ENCODE results near the gene CORO2B. TPM values are rescaled to one million over a fixed set of nuclear protein-coding genes. Genes with fewer than 3 reads are reported as not detected.

Gene CORO2B
- total RNA-seq, 1 donor from 2014 or later, result 3.9 TPM

GRCh38 chr15:68734881-68735280 lies 156.1 kb downstream of the CORO2B start:
- Mint-ChIP-seq H3K27me3 (no peaks in the 10 kb centered on the region), H3K36me3 (no peaks in the 10 kb centered on the region), H3K4me3 (no peak overlapping the region), H3K4me1 (ENCODE audit: unreplicated experiment) (peaks cover 18% of the 10 kb centered on the region), H3K9me3 (no peaks in the 10 kb centered on the region), H3K27ac (peak overlapping the region; percentile 25)
- TF ChIP-seq CTCF (conservative IDR thresholded peaks at IDR 0.05), result no peak
- no peak for DNase-seq (ENCODE audit: extremely low spot score, unreplicated experiment)

- H3K27me3 Mint-ChIP-seq, result no peaks in the 10 kb centered on the region
- no peak overlapping the region for H3K27ac Mint-ChIP-seq
- TF ChIP-seq CTCF (conservative IDR thresholded peaks at IDR 0.05), result no peak
- H3K9me3 Mint-ChIP-seq, result no peaks in the 10 kb centered on the region
- no peak overlapping the region for H3K4me3 Mint-ChIP-seq
- H3K4me1 Mint-ChIP-seq (ENCODE audit: unreplicated experiment), result peaks cover 13% of the 10 kb centered on the region
- no peaks in the 10 kb centered on the region for H3K36me3 Mint-ChIP-seq
- DNase-seq (ENCODE audit: extremely low spot score, unreplicated experiment), result no peak
Measured at GRCh38 chr15:68735610-68736009, 156.8 kb downstream of the CORO2B start.

- H3K27me3 Mint-ChIP-seq, result no peaks in the 10 kb centered on the region
- no peak for TF ChIP-seq CTCF (conservative IDR thresholded peaks at IDR 0.05)
- no peak overlapping the region for H3K27ac Mint-ChIP-seq
- no peaks in the 10 kb centered on the region for H3K9me3 Mint-ChIP-seq
- no peak overlapping the region for H3K4me3 Mint-ChIP-seq
- H3K4me1 Mint-ChIP-seq (ENCODE audit: unreplicated experiment), result peaks cover 5% of the 10 kb centered on the region
- DNase-seq (ENCODE audit: extremely low spot score, unreplicated experiment), result no peak
- no peaks in the 10 kb centered on the region for H3K36me3 Mint-ChIP-seq
Measured at GRCh38 chr15:68739390-68740080, 160.7 kb downstream of the CORO2B start.

GRCh38 chr15:68743256-68743655 lies 164.5 kb downstream of the CORO2B start:
- TF ChIP-seq CTCF (conservative IDR thresholded peaks at IDR 0.05), result no peak
- Mint-ChIP-seq H3K4me1 (ENCODE audit: unreplicated experiment) (no peaks in the 10 kb centered on the region), H3K36me3 (no peaks in the 10 kb centered on the region), H3K9me3 (no peaks in the 10 kb centered on the region), H3K4me3 (no peak overlapping the region), H3K27ac (no peak overlapping the region), H3K27me3 (no peaks in the 10 kb centered on the region)
- peak; percentile 8 for DNase-seq (ENCODE audit: extremely low spot score, unreplicated experiment)

GRCh38 chr15:68749365-68749764 lies 170.6 kb downstream of the CORO2B start:
- peak; percentile 44 for DNase-seq (ENCODE audit: extremely low spot score, unreplicated experiment)
- Mint-ChIP-seq H3K36me3 (no peaks in the 10 kb centered on the region), H3K9me3 (no peaks in the 10 kb centered on the region), H3K27me3 (no peaks in the 10 kb centered on the region), H3K4me1 (ENCODE audit: unreplicated experiment) (no peaks in the 10 kb centered on the region), H3K27ac (no peak overlapping the region), H3K4me3 (no peak overlapping the region)
- no peak for TF ChIP-seq CTCF (conservative IDR thresholded peaks at IDR 0.05)

All from type B pancreatic cell (in vitro differentiated cells).